ENCODE measurements around the gene INPP5A.

The INPP5A gene

DNA sequence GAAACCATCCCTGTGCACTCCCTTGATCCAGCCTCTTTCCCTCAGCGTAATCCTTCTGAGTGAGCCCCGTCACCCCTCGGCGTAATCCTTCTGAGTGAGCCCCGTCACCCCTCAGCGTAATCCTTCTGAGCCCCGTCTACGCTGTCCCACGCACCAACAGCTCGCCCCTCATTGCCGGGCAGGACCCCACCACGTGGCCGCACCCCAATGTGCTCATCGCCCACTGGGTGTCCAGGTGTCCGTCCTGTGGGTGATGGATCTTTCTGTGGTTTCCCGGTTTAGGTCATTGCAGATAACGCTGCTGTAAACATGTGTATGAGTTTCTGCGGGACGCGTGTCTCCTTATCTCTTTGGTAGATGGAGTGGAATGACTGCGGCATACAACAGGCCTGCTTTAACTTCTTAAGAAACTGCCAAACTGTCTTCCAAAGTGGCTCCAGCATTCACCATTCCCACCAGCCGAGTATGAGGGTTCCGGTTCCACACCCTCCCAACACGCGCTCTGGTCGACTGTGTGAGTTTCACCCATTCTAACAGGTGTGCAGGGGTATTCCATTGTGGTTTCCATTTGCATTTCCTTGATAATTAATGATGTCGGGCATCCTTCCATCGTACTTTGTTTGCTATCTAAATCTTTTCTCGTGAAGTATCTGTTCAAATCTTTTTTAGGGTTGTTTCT, 290.4 kb downstream of the INPP5A start:
- no peak for DNase-seq (ENCODE audit: low read depth in 1 of 2, low spot score in 1 of 2)
- Histone ChIP-seq H3K27me3 (ENCODE audit: insufficient read depth, poor library complexity, severe bottlenecking) (peaks cover 11% of the 10 kb centered on the region), H3K27ac (replicated peaks) (no peak overlapping the region), H3K4me3 (replicated peaks; ENCODE audit: insufficient read depth, low read length) (no peak overlapping the region)
- TF ChIP-seq POLR2AphosphoS5 (IDR thresholded peaks at IDR 0.05; ENCODE audit: low read depth): no peak
- TF ChIP-seq, protein P1, sequence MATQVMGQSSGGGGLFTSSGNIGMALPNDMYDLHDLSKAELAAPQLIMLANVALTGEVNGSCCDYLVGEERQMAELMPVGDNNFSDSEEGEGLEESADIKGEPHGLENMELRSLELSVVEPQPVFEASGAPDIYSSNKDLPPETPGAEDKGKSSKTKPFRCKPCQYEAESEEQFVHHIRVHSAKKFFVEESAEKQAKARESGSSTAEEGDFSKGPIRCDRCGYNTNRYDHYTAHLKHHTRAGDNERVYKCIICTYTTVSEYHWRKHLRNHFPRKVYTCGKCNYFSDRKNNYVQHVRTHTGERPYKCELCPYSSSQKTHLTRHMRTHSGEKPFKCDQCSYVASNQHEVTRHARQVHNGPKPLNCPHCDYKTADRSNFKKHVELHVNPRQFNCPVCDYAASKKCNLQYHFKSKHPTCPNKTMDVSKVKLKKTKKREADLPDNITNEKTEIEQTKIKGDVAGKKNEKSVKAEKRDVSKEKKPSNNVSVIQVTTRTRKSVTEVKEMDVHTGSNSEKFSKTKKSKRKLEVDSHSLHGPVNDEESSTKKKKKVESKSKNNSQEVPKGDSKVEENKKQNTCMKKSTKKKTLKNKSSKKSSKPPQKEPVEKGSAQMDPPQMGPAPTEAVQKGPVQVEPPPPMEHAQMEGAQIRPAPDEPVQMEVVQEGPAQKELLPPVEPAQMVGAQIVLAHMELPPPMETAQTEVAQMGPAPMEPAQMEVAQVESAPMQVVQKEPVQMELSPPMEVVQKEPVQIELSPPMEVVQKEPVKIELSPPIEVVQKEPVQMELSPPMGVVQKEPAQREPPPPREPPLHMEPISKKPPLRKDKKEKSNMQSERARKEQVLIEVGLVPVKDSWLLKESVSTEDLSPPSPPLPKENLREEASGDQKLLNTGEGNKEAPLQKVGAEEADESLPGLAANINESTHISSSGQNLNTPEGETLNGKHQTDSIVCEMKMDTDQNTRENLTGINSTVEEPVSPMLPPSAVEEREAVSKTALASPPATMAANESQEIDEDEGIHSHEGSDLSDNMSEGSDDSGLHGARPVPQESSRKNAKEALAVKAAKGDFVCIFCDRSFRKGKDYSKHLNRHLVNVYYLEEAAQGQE (IDR thresholded peaks at IDR 0.05; ENCODE audit: insufficient replicate concordance, low read depth): no peak
- no peak for TF ChIP-seq SPI1 (IDR thresholded peaks at IDR 0.05; ENCODE audit: borderline replicate concordance, low read depth)
- TF ChIP-seq, protein P2, sequence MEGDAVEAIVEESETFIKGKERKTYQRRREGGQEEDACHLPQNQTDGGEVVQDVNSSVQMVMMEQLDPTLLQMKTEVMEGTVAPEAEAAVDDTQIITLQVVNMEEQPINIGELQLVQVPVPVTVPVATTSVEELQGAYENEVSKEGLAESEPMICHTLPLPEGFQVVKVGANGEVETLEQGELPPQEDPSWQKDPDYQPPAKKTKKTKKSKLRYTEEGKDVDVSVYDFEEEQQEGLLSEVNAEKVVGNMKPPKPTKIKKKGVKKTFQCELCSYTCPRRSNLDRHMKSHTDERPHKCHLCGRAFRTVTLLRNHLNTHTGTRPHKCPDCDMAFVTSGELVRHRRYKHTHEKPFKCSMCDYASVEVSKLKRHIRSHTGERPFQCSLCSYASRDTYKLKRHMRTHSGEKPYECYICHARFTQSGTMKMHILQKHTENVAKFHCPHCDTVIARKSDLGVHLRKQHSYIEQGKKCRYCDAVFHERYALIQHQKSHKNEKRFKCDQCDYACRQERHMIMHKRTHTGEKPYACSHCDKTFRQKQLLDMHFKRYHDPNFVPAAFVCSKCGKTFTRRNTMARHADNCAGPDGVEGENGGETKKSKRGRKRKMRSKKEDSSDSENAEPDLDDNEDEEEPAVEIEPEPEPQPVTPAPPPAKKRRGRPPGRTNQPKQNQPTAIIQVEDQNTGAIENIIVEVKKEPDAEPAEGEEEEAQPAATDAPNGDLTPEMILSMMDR (IDR thresholded peaks at IDR 0.05; ENCODE audit: insufficient read depth, low read length): no peak
- TF ChIP-seq GABPA (IDR thresholded peaks at IDR 0.05; ENCODE audit: low read depth): no peak

DNA sequence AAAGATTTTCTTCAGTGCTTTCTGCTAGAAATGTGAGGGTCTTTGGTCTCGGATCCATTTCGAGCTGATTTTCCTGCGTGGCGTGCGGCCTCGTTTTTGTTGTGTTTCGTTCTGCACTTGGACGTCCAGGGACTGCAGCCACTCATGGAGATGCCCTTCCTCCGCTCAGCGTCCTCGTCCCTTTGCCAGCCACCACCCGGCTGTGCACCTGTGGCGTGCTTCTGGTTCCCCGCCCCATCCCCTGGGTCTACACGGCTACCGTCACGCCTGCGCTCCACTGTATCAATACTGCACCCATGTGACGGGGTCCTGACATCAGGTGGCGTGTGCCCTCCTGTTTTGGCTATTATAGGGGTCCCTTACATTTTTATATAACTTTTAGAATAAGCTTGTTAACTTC, 291.1 kb downstream of the INPP5A start:
- H3K4me3 ChIP-seq (replicated peaks; ENCODE audit: insufficient read depth, low read length): no peak overlapping the region
- peaks cover 11% of the 10 kb centered on the region for H3K27me3 ChIP-seq (ENCODE audit: insufficient read depth, poor library complexity, severe bottlenecking)
- no peak for DNase-seq (ENCODE audit: low read depth in 1 of 2, low spot score in 1 of 2)
- TF ChIP-seq, protein P2 (IDR thresholded peaks at IDR 0.05; ENCODE audit: insufficient read depth, low read length): no peak
- TF ChIP-seq GABPA (IDR thresholded peaks at IDR 0.05; ENCODE audit: low read depth) (no peak), POLR2AphosphoS5 (IDR thresholded peaks at IDR 0.05; ENCODE audit: low read depth) (no peak), SPI1 (IDR thresholded peaks at IDR 0.05; ENCODE audit: borderline replicate concordance, low read depth) (no peak)
- TF ChIP-seq, protein P1 (IDR thresholded peaks at IDR 0.05; ENCODE audit: insufficient replicate concordance, low read depth): no peak
- H3K27ac ChIP-seq (replicated peaks): no peak overlapping the region

DNA sequence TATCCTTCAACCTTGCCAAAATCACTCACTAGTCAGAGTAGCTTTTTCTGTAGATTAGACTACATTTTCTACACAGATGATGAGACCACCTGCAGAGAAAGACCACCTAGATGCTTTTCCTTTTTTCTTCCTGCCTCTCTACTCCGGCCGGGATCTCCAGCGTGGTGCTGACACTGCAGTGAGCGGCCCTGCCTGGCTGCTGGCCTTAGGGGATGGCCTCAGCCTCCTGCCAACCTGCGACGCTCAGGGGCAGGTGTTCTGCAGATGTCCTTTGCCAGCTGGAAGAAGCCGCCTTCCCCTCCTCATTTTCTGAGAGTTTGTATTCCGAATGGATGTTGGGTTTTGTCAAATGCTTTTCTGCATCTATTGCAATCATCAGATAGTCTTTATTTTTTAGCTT, 291.8 kb downstream of the INPP5A start:
- no peak overlapping the region for H3K4me3 ChIP-seq (replicated peaks; ENCODE audit: insufficient read depth, low read length)
- DNase-seq (ENCODE audit: low read depth in 1 of 2, low spot score in 1 of 2): no peak
- peaks cover 11% of the 10 kb centered on the region for H3K27me3 ChIP-seq (ENCODE audit: insufficient read depth, poor library complexity, severe bottlenecking)
- TF ChIP-seq GABPA (IDR thresholded peaks at IDR 0.05; ENCODE audit: low read depth) (no peak), POLR2AphosphoS5 (IDR thresholded peaks at IDR 0.05; ENCODE audit: low read depth) (no peak), SPI1 (IDR thresholded peaks at IDR 0.05; ENCODE audit: borderline replicate concordance, low read depth) (no peak)
- TF ChIP-seq, protein P1 (IDR thresholded peaks at IDR 0.05; ENCODE audit: insufficient replicate concordance, low read depth): no peak
- TF ChIP-seq, protein P2 (IDR thresholded peaks at IDR 0.05; ENCODE audit: insufficient read depth, low read length): no peak
- H3K27ac ChIP-seq (replicated peaks): no peak overlapping the region
